PC-3 (cell line): ENCODE data around the gene HPSE2.

Source experiments
- EZH2 ChIP-seq: fragments of 300-600 bp; sonication (generic); IDR thresholded peaks from one replicate; pipeline ENCODE4 v1.6.1; 2017; ENCODE audit warnings: antibody characterized with exemption, mild to moderate bottlenecking, low read length; ENCODE audit not compliant: unreplicated experiment
- EZH2phosphoT487 ChIP-seq: fragments of 300-600 bp; sonication (generic); IDR thresholded peaks from 2 replicates; pipeline ENCODE4 v1.6.1; 2018; ENCODE audit warnings: mild to moderate bottlenecking, antibody characterized with exemption, low read length, borderline replicate concordance
- TF ChIP-seq, protein P1 (sequence below): fragments of 300-600 bp; sonication (generic); conservative IDR thresholded peaks from 2 replicates; pipeline ENCODE4 v1.5.1; 2017; ENCODE audit warnings: antibody characterized with exemption, low read depth, mild to moderate bottlenecking, low read length

- TF ChIP-seq, protein P1, sequence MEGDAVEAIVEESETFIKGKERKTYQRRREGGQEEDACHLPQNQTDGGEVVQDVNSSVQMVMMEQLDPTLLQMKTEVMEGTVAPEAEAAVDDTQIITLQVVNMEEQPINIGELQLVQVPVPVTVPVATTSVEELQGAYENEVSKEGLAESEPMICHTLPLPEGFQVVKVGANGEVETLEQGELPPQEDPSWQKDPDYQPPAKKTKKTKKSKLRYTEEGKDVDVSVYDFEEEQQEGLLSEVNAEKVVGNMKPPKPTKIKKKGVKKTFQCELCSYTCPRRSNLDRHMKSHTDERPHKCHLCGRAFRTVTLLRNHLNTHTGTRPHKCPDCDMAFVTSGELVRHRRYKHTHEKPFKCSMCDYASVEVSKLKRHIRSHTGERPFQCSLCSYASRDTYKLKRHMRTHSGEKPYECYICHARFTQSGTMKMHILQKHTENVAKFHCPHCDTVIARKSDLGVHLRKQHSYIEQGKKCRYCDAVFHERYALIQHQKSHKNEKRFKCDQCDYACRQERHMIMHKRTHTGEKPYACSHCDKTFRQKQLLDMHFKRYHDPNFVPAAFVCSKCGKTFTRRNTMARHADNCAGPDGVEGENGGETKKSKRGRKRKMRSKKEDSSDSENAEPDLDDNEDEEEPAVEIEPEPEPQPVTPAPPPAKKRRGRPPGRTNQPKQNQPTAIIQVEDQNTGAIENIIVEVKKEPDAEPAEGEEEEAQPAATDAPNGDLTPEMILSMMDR = no peak
- TF ChIP-seq EZH2 = no peak
- TF ChIP-seq EZH2phosphoT487 = no peak
Observed at GRCh38 chr10:99234041-99234790, 1.4 kb downstream of the HPSE2 start.
